ENCODE measurements around the gene BRWD1.

GRCh38 chr21:39339231-39339630, 25.8 kb upstream of the BRWD1 start:
- TF ChIP-seq CTCF (IDR thresholded peaks at IDR 0.05) (no peak), EP300 (IDR thresholded peaks at IDR 0.05; ENCODE audit: low read depth) (no peak)

Measured in transverse colon (tissue), 3 donors.